ENCODE measurements around the gene TEKTIP1. TPM values are rescaled to one million over a fixed set of nuclear protein-coding genes. Genes with fewer than 3 reads are reported as not detected.

The TEKTIP1 gene
- total RNA-seq, 1 donor from 2014 or later: not detected

GRCh38 chr19:3547767-3548282 lies 8.9 kb downstream of the TEKTIP1 start:
- DNase-seq (ENCODE audit: low read depth): no peak
- H3K36me3 ChIP-seq (ENCODE audit: control insufficient read depth, insufficient read depth, low read length): peaks cover 2% of the 10 kb centered on the region
- TF ChIP-seq CTCF (IDR thresholded peaks at IDR 0.05; ENCODE audit: insufficient read depth, low read length, poor library complexity, severe bottlenecking): no peak

GRCh38 chr19:3548606-3549005 lies 9.6 kb downstream of the TEKTIP1 start:
- no peaks in the 10 kb centered on the region for H3K27me3 ChIP-seq (ENCODE audit: control insufficient read depth, insufficient read depth, low read length)
- no peak overlapping the region for H3K4me3 ChIP-seq (ENCODE audit: low read depth, low read length)
- no peak for TF ChIP-seq CTCF (IDR thresholded peaks at IDR 0.05; ENCODE audit: insufficient read depth, low read length, poor library complexity, severe bottlenecking)
- peaks cover 4% of the 10 kb centered on the region for H3K36me3 ChIP-seq (ENCODE audit: control insufficient read depth, insufficient read depth, low read length)
- DNase-seq (ENCODE audit: low read depth): no peak

More at GRCh38 chr19:3547767-3548282, 8.9 kb downstream of the TEKTIP1 start:
- no peaks in the 10 kb centered on the region for H3K27me3 ChIP-seq (ENCODE audit: control insufficient read depth, insufficient read depth, low read length)
- no peak overlapping the region for H3K4me3 ChIP-seq (ENCODE audit: low read depth, low read length)

GRCh38 chr19:3549816-3550215 lies 10.8 kb downstream of the TEKTIP1 start:
- no peak overlapping the region for H3K4me3 ChIP-seq (ENCODE audit: low read depth, low read length)
- no peak for TF ChIP-seq CTCF (IDR thresholded peaks at IDR 0.05; ENCODE audit: insufficient read depth, low read length, poor library complexity, severe bottlenecking)
- H3K36me3 ChIP-seq (ENCODE audit: control insufficient read depth, insufficient read depth, low read length): peaks cover 1% of the 10 kb centered on the region
- DNase-seq (ENCODE audit: low read depth): no peak
- H3K27me3 ChIP-seq (ENCODE audit: control insufficient read depth, insufficient read depth, low read length): no peaks in the 10 kb centered on the region

GRCh38 chr19:3550947-3551791 lies 12.2 kb downstream of the TEKTIP1 start:
- H3K36me3 ChIP-seq (ENCODE audit: control insufficient read depth, insufficient read depth, low read length): peaks cover 1% of the 10 kb centered on the region

GRCh38 chr19:3551792-3552095 lies 12.8 kb downstream of the TEKTIP1 start:
- no peak for DNase-seq (ENCODE audit: low read depth)
- H3K36me3 ChIP-seq (ENCODE audit: control insufficient read depth, insufficient read depth, low read length): peaks cover 1% of the 10 kb centered on the region
- TF ChIP-seq CTCF (IDR thresholded peaks at IDR 0.05; ENCODE audit: insufficient read depth, low read length, poor library complexity, severe bottlenecking): no peak
- no peaks in the 10 kb centered on the region for H3K27me3 ChIP-seq (ENCODE audit: control insufficient read depth, insufficient read depth, low read length)
- H3K4me3 ChIP-seq (ENCODE audit: low read depth, low read length): no peak overlapping the region

More at GRCh38 chr19:3550947-3551791, 12.2 kb downstream of the TEKTIP1 start:
- Histone ChIP-seq H3K4me3 (ENCODE audit: low read depth, low read length) (no peak overlapping the region), H3K27me3 (ENCODE audit: control insufficient read depth, insufficient read depth, low read length) (no peaks in the 10 kb centered on the region)
- TF ChIP-seq CTCF (IDR thresholded peaks at IDR 0.05; ENCODE audit: insufficient read depth, low read length, poor library complexity, severe bottlenecking): no peak
- DNase-seq (ENCODE audit: low read depth): no peak

All from kidney epithelial cell (primary cell).